Cerebellar cortex (tissue), 1 donor: ENCODE measurements around the gene KCNIP1.
"Not testable (repeated sequence)": the region's sequence is repeated elsewhere in the genome, so short reads cannot be mapped to it uniquely, and the experiment has no call there.

Experiments
- DNase-seq: peaks from one replicate; pipeline ENCODE4 v3.0.0-alpha.2; 2015; ENCODE audit warnings: low spot score

KCNIP1 gene

DNA sequence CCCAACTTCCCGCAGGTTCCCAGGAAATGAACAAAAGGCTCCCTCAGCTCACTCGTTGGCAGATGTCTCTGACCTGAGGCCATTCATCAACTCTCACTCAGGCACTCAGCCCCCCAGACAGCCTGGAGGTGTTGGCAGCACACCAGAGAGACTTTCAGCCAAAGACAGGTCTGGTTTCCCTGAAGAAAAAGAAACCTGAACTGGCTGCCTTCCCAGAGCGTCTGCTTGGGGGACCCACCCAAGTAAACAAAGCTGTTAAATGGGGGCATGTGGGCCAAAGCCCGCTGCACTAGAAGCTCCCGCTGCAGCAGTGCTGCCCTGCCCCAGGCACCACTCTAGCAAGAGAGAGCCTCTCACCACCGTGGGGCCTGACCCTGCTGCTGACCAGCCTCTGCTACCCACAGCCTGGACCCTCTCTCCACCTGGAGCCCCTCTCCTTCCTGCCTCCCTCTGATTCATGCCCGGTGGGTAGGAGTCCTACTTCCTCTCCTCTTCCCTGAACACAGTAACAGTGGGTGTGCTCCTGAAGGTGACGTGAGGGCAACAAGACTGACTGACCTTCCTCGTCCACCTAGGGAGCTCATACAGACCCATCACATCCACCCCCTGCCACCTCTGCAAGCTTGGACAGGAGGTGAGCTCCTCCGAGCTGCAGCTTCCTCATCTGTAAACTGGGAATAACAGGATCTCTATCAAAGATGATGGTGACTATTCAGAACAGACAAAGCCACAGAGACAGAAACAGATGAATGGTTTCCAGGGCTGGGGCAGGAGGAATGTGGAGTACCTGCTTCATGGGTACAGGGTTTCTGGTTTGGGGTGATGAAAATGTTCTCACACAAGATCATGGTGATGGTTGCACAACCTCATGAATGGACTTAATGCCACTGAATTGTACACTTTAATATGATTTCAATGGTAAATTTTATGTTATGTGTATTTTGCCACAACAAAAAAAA lies 248.7 kb downstream of the KCNIP1 start:
- DNase-seq, result no peak

DNA sequence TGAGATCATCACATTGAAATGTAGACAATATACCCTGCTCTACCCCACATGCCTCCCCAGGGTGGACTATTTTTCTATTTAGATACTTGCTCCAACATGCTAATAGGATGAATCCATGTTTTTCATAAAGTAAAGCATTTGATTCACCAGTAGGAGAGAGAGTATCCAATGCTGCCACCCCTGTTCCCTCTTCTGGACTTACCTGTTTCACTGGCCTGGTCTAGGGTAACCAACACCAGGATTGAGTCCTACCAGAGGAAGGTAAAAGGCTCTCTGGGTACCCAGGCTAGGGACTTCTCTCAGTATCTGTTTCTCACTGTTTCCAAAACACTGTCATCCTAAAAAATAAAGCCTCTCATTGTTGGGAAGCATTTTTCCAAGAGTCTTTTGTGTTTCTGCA lies 249.5 kb downstream of the KCNIP1 start:
- DNase-seq, result no peak

- not testable (repeated sequence) for DNase-seq
Measured at GRCh38 chr5:170754508-170754907, 250.7 kb downstream of the KCNIP1 start.

GRCh38 chr5:170755679-170756456 lies 252.0 kb downstream of the KCNIP1 start:
- no peak for DNase-seq

GRCh38 chr5:170756691-170757090 lies 252.9 kb downstream of the KCNIP1 start:
- DNase-seq, result no peak

DNA sequence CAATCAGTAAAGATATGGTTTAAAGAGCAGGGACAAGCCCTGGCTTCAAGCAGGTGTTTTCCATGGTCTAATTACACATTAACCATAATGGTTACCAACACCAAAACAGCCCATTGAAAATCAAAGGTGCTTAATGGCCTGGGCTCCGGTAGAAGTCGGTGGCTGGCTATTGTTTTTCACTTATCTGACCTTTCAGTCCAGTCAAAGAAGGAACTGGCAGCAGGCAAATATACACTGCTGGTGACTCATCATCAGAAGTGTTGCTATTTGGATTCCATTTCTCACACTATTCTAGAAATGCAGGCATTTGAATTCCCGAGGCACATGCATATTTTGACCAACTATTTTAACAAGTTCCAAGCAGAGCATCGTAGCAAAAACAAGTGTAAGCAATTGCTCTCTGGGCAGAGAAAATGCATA lies 253.4 kb downstream of the KCNIP1 start:
- no peak for DNase-seq

DNA sequence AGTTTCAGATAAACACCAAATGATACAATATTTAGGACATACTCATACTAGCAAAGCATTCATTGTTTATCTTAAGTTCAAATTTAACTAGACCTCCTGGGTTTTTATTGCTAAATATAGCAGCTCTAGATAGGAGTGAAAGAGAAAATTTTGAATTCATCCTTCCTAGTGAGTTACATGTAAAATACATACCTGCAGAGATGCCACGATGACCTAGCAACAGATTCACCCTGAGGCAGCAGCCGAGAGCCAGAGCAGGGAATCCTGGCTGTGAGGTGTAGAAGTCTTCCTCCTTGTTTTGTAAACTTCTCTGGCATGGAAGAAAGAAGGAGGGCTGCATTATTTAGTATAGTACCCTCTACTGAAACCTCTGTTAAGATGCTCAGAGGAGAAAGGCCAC lies 253.8 kb downstream of the KCNIP1 start:
- DNase-seq, result no peak

- DNase-seq, result no peak
Measured at GRCh38 chr5:170758481-170758880, 254.7 kb downstream of the KCNIP1 start.

DNA sequence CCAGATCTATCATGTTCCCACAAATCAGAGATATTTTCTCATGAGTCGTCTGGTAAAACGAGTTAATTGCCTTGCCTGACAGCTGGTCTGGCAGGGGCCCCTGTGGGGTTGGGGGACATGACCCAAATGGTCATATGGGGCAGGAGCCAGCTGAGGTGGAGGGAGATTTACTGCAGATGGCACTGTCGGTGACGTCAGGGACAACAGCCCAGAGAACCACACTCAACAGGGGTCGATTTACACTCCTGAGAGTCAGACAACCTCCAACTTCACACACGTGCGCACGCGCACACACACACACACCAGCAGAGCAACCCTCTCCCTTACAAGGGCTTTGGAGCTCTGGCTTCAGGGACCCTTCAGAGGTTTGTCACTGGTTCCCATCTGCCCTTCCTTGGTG lies 256.3 kb downstream of the KCNIP1 start:
- DNase-seq, result no peak

DNA sequence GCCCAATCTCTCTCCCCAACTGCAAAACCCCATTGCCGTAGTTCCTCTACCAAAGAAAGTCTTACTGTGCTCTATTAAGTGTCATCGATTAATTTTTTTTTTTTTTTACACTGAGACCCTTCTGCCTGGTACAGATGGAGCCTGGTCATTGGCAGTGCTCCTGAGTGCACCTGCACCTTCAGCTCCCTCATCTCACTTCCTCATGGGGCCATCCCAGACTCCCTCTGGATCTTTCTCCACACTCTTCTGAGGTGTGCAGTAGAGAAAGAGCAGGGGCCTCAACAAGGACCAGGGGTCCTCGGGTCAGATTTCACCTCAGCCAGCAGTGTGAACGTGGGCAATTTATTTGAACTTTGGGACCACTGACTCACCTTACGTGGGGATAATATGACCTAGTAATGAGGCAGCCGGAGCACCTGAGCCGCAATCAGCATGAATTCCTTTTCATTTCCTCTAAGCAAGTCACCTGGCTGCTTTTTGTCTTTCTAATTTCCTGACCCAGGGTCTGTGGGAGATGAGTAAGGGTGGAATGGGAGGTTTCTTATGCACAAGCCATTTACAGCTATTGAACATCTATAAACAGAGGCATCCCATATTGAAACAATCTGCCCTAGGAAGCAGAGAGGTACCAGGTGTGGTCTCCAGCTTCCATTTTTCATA lies 257.4 kb downstream of the KCNIP1 start:
- no peak for DNase-seq

DNA sequence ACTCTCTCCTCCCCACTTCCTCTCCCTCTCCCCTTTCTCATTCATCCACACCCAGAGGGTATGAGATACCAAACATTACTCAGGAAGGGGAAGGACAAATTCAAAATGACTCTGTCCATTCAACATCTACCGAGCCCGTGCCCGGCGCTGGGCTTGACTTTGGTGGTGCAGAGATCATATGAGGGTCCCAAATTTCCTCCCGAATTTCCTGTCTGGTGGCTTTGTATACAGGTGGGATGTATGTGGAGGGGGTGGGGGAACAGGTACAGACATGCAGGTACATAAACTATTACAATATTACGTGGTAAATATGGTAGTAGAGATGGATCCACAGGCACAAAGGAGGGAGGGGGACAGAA lies 257.9 kb downstream of the KCNIP1 start:
- no peak for DNase-seq

DNA sequence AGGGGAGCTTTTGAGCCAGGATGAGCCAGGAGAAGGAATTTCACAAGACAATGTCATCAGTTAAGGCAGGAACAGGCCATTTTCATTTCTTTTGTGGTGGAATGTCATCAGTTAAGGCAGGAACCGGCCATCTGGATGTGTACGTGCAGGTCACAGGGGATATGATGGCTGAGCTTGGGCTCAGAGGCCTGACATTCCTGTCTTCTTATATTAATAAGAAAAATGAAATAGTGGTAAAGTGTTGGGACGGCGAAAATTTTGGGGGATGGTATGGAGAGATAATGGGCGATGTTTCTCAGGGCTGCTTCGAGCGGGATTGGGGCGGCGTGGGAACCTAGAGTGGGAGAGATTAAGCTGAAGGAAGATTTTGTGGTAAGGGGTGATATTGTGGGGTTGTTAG lies 258.5 kb downstream of the KCNIP1 start:
- DNase-seq, result not testable (repeated sequence)

GRCh38 chr5:170765868-170766267 lies 262.0 kb downstream of the KCNIP1 start:
- not testable (repeated sequence) for DNase-seq

DNA sequence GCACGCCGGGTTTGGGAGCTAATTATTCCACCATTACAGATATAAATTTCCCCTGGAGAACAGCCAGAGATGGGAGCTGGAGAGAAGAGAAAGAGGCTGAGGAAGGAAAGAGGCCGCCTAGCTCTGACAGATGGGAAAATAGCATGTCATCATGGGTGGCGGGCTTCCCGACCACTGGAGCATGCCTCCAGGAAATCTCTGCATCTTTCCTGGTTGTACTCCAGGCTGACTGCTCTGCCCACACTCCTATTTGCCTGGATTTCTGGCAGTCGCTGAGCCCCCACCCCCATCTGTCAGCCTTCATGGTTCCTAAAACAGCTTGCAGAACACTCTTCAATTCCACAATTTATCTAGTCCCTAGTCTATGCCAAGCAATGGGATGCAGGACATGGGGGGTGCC lies 265.4 kb downstream of the KCNIP1 start:
- DNase-seq, result peak; percentile 87

- no peak for DNase-seq
Measured at GRCh38 chr5:170769898-170770416, 266.1 kb downstream of the KCNIP1 start.

DNA sequence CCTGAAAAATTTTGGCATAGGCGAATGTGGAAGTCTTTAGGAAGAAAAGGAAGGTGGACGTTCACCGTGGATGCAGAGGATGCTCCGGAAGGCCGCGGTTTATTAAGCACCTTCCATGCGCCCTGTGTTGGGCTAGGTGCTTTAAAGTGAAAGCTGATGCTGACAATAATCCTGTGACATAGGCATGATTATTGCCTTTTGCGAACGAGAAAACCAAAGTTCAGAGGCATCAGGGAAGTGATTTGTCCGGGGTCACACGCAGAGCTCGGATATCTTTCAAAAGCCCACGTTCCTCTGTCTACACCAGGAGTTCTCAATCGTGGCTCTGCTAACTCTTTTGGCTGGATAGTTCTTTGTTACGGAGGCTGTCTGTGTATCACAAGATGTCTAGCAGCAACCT lies 267.7 kb downstream of the KCNIP1 start:
- DNase-seq, result no peak

DNA sequence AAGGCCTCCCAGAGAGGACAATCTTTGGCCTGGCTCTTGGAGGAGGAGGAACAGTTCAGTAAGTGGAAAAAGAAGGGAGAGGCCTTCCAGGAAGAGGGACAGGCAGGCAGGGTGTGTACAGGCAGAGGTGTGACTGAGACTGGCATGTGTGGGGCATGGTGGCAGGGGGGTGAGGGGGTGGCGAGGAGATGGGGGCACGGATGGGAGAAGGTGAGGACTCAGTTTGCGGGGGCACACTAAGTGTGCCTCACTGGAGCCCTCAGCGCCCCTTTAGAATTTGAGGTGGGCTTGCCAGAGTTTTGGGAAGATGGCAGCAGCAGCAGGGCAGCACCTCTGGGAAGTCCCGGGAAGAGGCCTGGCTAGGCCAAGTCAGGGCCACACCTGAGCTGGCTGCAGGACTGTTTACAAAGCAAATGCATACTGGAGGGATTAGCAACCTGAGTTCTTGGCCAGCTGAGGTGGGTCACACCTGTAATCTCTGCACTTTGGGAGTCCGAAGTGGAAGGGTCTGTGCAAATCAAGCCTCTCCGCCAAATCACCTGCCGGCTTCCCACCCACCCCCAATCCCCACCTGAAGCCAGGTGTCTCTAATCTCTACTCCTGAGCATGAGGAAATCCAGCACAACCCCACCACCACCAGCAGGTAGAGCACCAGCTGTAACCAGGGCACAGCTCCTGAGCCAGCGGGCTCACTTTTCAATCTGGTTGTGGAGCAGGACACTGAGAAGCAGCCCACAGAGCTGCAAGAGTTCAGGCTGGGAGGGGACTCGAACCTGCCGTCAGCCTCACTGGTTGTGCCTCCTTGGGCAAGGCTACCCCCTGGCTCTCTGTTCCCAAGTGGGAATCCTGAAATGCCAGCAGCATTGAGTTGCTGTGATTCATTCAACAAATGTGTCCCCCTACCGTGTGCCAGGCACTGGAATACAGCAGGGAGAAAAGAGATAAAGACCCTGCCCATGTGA lies 269.5 kb downstream of the KCNIP1 start:
- DNase-seq, result no peak

DNA sequence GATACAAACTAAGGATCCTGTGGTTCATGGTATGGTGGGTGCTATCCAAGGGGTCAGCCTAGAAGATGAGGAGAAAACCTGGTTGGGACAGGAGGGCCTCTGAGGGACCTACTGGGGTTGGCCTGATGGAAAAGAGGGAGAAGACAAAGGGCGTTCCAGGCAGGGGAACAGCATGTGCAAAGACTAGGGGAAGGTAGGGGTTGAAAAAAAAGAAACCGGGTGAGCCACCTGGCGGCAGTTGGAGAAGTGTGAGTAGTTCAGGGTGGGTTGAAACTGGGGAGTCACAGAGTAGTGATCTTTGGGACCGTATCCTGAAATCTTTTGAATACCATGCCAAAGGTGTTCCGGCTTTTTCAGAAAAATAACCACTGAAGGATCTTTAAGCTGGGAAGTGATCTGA lies 271.0 kb downstream of the KCNIP1 start:
- DNase-seq, result no peak

DNA sequence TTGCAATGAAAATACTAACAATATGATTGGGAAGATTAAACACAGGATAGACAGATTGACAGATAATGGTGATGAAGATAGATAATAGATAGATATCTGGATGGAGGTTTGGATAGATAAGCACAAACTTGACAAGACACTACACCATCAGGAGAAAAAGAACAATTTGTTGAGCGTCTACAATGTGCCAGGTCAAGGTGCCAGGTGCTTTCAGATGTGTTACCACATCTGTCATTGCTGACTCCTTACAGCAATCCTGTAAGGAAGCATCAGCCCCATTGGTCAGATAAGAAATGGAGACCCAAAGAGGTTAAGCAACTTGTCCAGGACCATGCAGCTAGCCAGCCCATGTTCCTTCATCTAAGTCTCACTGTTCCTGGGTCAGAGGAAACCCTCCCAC lies 278.1 kb downstream of the KCNIP1 start:
- DNase-seq, result no peak

DNA sequence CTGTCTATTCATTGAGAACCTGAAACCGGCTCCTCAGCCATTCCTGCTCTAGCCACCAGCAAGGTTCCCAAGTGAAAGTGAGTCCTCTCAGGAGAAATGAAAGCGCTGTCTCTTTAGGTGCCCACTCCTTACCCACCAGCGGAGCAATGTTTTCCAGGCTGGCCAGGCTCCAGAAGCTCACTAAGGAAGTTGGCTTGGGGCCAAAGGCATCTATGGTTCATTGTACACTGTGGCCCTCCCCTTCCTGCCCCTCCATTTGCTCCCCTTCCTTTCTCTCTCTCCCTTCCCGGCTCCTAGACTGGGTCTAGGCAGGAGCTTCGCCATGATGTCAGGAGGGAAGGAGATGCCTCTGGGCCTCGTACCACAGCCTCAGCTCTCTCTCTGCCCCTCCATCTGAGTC lies 278.6 kb downstream of the KCNIP1 start:
- DNase-seq, result no peak
